Activated naive CD4-positive, alpha-beta T cell treated with anti-CD3 and anti-CD28 coated beads, Interleukin-2, amount 10 ng/mL, durations not matched to agents 7 days and 5 days (primary cell): ENCODE results near the gene TTF2.
"Not testable (repeated sequence)": the region's sequence is repeated elsewhere in the genome, so short reads cannot be mapped to it uniquely, and the experiment has no call there.

Experiments used
- CTCF ChIA-PET: fragments of 350-600 bp; sonication (Branson Sonifier 250); formaldehyde crosslinking; loops from one replicate; lab custom pipeline; 2021; ENCODE audit warnings: antibody characterized with exemption; lab: Charles Lee
- DNase-seq: peaks from one replicate; pipeline ENCODE4 v3.0.0-alpha.2; 2020
- H3K27ac Mint-ChIP-seq: one replicate; pipeline ENCODE4 v1.8.0; 2021; ENCODE audit warnings: mild to moderate bottlenecking, moderate library complexity, mixed read lengths
- H3K27me3 Mint-ChIP-seq: one replicate; pipeline ENCODE4 v1.8.0; 2021; ENCODE audit warnings: mild to moderate bottlenecking, mixed read lengths
- H3K36me3 Mint-ChIP-seq: one replicate; pipeline ENCODE4 v1.8.0; 2021; ENCODE audit warnings: mixed read lengths
- H3K4me1 Mint-ChIP-seq: one replicate; pipeline ENCODE4 v1.8.0; 2021; ENCODE audit warnings: mixed read lengths
- H3K4me3 Mint-ChIP-seq: one replicate; pipeline ENCODE4 v1.8.0; 2021; ENCODE audit warnings: mild to moderate bottlenecking, moderate library complexity, mixed read lengths
- H3K9me3 Mint-ChIP-seq: one replicate; pipeline ENCODE4 v1.8.0; 2021; ENCODE audit warnings: mixed read lengths

Gene TTF2

GRCh38 chr1:117146575-117147340, 86.6 kb downstream of the TTF2 start:
- Mint-ChIP-seq H3K36me3 (peaks cover 2% of the 10 kb centered on the region), H3K4me3 (no peak overlapping the region), H3K27ac (no peak overlapping the region), H3K9me3 (peaks cover 4% of the 10 kb centered on the region), H3K4me1 (no peaks in the 10 kb centered on the region), H3K27me3 (peaks cover 10% of the 10 kb centered on the region)
- CTCF ChIA-PET: no interaction called here
- no peak for DNase-seq

GRCh38 chr1:117147341-117147831, 87.3 kb downstream of the TTF2 start:
- CTCF ChIA-PET: no interaction called here
- peaks cover 6% of the 10 kb centered on the region for H3K9me3 Mint-ChIP-seq
- H3K27me3 Mint-ChIP-seq: peaks cover 10% of the 10 kb centered on the region
- DNase-seq: no peak
- no peak overlapping the region for H3K4me3 Mint-ChIP-seq
- no peaks in the 10 kb centered on the region for H3K4me1 Mint-ChIP-seq
- peaks cover 2% of the 10 kb centered on the region for H3K36me3 Mint-ChIP-seq
- H3K27ac Mint-ChIP-seq: no peak overlapping the region

DNA sequence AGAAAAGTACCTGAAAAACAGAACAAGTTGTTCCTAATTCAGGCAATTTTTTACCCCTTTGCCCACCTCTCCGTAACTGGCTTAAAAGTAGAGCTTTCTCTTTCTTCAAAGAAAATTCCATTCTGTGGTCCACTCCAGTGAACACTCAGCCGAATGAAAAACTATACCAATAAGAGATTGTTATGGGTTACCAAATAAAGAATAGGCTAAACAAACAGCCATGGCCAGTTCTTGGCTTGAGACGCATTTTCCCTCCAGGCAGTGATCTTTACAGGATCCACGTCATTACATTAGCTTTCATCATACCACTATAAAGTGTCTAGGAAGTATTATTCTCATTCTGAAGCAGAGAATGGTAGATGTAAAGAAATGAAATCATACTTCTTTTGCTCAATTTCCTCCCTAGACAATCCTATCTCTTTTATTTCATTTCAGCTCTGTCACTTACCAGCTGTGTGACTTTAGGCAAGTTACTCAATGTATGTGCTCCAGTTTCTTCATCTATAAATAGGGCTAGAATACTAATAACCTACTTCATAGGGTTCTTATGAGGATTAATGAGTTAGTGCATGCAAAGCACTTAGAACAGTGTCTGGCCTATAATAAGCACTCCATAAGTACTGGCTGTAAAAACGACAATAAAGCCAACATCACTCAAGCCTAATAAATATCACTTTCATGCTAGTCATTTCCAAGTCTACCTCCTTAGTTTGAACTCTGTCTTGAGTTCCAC, 87.9 kb downstream of the TTF2 start:
- no peaks in the 10 kb centered on the region for H3K4me1 Mint-ChIP-seq
- no peak for DNase-seq
- peaks cover 10% of the 10 kb centered on the region for H3K27me3 Mint-ChIP-seq
- H3K36me3 Mint-ChIP-seq: peaks cover 2% of the 10 kb centered on the region
- H3K4me3 Mint-ChIP-seq: no peak overlapping the region
- CTCF ChIA-PET: no interaction called here
- H3K9me3 Mint-ChIP-seq: peaks cover 6% of the 10 kb centered on the region
- no peak overlapping the region for H3K27ac Mint-ChIP-seq

- Mint-ChIP-seq H3K27ac (no peak overlapping the region), H3K27me3 (peaks cover 10% of the 10 kb centered on the region), H3K9me3 (peaks cover 6% of the 10 kb centered on the region), H3K36me3 (peaks cover 2% of the 10 kb centered on the region), H3K4me3 (no peak overlapping the region), H3K4me1 (no peaks in the 10 kb centered on the region)
- no peak for DNase-seq
- CTCF ChIA-PET: no interaction called here
Measured at GRCh38 chr1:117150316-117150715, 90.2 kb downstream of the TTF2 start.

DNA sequence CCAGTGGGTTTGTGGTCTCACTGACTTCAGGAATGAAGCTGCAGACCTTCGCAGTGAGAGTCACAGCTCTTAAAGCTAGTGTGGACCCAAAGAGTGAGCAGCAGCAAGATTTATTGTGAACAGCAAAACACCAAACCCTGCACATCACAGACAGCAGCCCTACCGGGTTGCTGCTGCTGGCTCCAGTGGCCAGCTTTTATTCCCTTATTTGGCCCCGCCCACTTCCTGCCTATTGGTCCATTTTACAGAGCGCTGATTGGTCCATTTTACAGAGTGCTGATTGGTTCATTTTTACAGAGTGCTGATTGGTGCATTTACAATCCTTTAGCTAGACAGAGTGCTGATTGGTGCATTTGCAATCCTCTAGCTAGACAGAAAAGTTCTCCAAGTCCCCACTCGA, 91.2 kb downstream of the TTF2 start:
- H3K27me3 Mint-ChIP-seq, CTCF ChIA-PET, H3K36me3 Mint-ChIP-seq, H3K9me3 Mint-ChIP-seq, H3K27ac Mint-ChIP-seq, H3K4me1 Mint-ChIP-seq, DNase-seq, H3K4me3 Mint-ChIP-seq: not testable (repeated sequence)
